ENCODE measurements around the gene SGPP1. TPM values are rescaled to one million over a fixed set of nuclear protein-coding genes. Genes with fewer than 3 reads are reported as not detected.

Gene SGPP1
- total and polyA plus RNA-seq, 2 of the 8 experiments (the other 6 are each of a cell fraction or from before 2014, with no cell fraction given), result 5.7 to 8.1 TPM

DNA sequence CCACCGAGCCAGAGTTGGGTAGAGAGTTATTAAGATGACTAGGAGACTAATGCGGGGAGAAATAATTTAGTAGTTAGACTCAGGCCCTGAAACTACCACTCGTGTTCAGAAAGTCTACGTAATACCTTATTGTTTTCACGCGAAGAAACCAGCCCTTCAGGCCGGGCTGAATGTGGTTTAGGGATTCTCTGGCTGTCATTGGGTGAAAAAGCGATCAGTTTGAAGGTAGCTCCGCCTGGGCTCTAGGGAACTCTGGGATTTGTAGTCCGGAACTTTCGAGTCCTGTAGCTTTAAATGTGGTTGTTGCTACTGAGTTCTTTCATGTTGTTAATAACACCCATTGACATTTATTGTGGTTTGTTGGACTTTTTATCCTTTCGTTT, 85.6 kb downstream of the SGPP1 start:
- H4K8ac ChIP-seq (ENCODE audit: extremely low read depth, insufficient read depth, low read length), result no peak overlapping the region
- H2AK5ac ChIP-seq (ENCODE audit: low read depth, low read length), result no peak overlapping the region
- H3K27me3 ChIP-seq (replicated peaks in 1 of 4; ENCODE audit: control insufficient read depth in 3 of 4, extremely low read depth in 1 of 4, insufficient read depth in 3 of 4, low read length in 3 of 4), result no peaks in the 10 kb centered on the region
- H3K4me1 ChIP-seq (replicated peaks in 1 of 4; ENCODE audit: control insufficient read depth in 3 of 4, insufficient read depth in 4 of 4, low read length in 3 of 4), result no peaks in the 10 kb centered on the region; a peak in 1 of 7 replicates
- no peak overlapping the region for H3K14ac ChIP-seq (ENCODE audit: insufficient read length)
- H3K4me3 ChIP-seq (ENCODE audit: extremely low read depth in 1 of 4, insufficient read depth in 2 of 4, low read depth in 3 of 4, low read length in 4 of 4), result peak overlapping the region; percentile 64 to 92 (median 83)
- peak overlapping the region; percentile 52 for H3K56ac ChIP-seq (replicated peaks; ENCODE audit: insufficient read length, low read depth, low read length)
- no peak overlapping the region for H3K23ac ChIP-seq (ENCODE audit: insufficient read length)
- 0 out of 2 replicates have a peak, but pooled peaks cover 2% of the 10 kb centered on the region for H3K79me1 ChIP-seq (ENCODE audit: low read depth, low read length)
- WGBS, 2 experiments (ENCODE audit: extremely low coverage in 1 of 2, insufficient coverage in 1 of 2, insufficient read length in 1 of 2, insufficient replicate concordance in 2 of 2, low coverage in 1 of 2, low lambda C conversion rate in 2 of 2, missing lambda C conversion rate in 1 of 2), result 1% methylated on average over 12 of the region's 12 CpGs; no CpG with 5 or more reads in 1 of the 2 experiments
- H3K18ac ChIP-seq (ENCODE audit: extremely low read depth, low read length), result no peak overlapping the region; the same call in 1 of the 2 replicates
- no peak overlapping the region for H4K91ac ChIP-seq (replicated peaks; ENCODE audit: insufficient read length, low read length)
- H3K9ac ChIP-seq (replicated peaks in 1 of 4; ENCODE audit: extremely low read depth in 1 of 4, low read depth in 3 of 4, low read length in 3 of 4), result peak overlapping the region in 3 of 4 experiments; percentile 91 to 97 (median 95); a peak in 6 of 7 replicates
- peak overlapping the region; percentile 52 for H4K5ac ChIP-seq (ENCODE audit: insufficient read length, low read depth, low read length)
- H2AFZ ChIP-seq (ENCODE audit: low read length), result peak overlapping the region; percentile 98
- POLR2A ChIA-PET (ENCODE audit: partially characterized antibody), result interaction anchor here (0.7 to 2.4 kb wide), 21 partner anchors 8 to 247 kb away, joined by 3 to 17 read pairs (median 4); partner anchors contain the start of gene PPP2R5E
- H2BK15ac ChIP-seq (ENCODE audit: low read length), result no peak overlapping the region
- H3K9me3 ChIP-seq (ENCODE audit: insufficient read depth in 2 of 2, low read depth in 1 of 2, low read length in 1 of 2), result no peaks in the 10 kb centered on the region; a peak in 1 of 4 replicates
- H3K79me2 ChIP-seq (ENCODE audit: control insufficient read depth in 1 of 2, insufficient read depth in 2 of 2, low read length in 2 of 2), result peaks cover 12 to 32% of the 10 kb centered on the region in 2 experiments
- no peak overlapping the region for H2BK20ac ChIP-seq (ENCODE audit: low read length)
- CTCF ChIA-PET (ENCODE audit: partially characterized antibody), result interaction anchor here (0.9 to 1.7 kb wide), 7 partner anchors 9 to 241 kb away, joined by 3 to 9 read pairs (median 4); no protein-coding TSS in a partner anchor
- FAIRE-seq (peak; percentile 89), DNase-seq (ENCODE audit: low read depth in 1 of 2, low spot score in 2 of 2) (peak in 1 of 2 experiments; percentile 69)
- H2BK120ac ChIP-seq (replicated peaks; ENCODE audit: low read depth, low read length), result no peak overlapping the region
- H4K20me1 ChIP-seq (replicated peaks in 1 of 2; ENCODE audit: control insufficient read depth in 1 of 2, insufficient read depth in 2 of 2, low read length in 2 of 2), result no peaks in the 10 kb centered on the region
- H2BK12ac ChIP-seq (ENCODE audit: low read depth, low read length), result no peak overlapping the region
- no peaks in the 10 kb centered on the region; the same call in 1 of the 2 replicates for H3K23me2 ChIP-seq (ENCODE audit: low read depth, low read length)
- H3K4me2 ChIP-seq (ENCODE audit: insufficient read depth in 1 of 2, low read depth in 2 of 2, low read length in 2 of 2), result peak overlapping the region; percentile 25 to 71
- H3K27ac ChIP-seq (ENCODE audit: low read depth, low read length), result peak overlapping the region; percentile 97
- H3K36me3 ChIP-seq (ENCODE audit: control insufficient read depth in 2 of 4, insufficient read depth in 4 of 4, low read length in 3 of 4), result peaks cover 0 to 3% (median 0%) of the 10 kb centered on the region in 4 experiments; a peak in 1 of 8 replicates
- peak overlapping the region; percentile 69; the same call in 1 of the 2 replicates for H2BK5ac ChIP-seq (ENCODE audit: low read depth, low read length)
- H3K4ac ChIP-seq (replicated peaks; ENCODE audit: insufficient read length, low read depth, low read length), result no peak overlapping the region
- TF ChIP-seq TAF1 (IDR thresholded peaks at IDR 0.05; ENCODE audit: low read depth, low read length), result no peak
- no peak for TF ChIP-seq BRCA1 (IDR thresholded peaks at IDR 0.05; ENCODE audit: low read depth, low read length)
- TF ChIP-seq POLR2AphosphoS5 (IDR thresholded peaks at IDR 0.05; ENCODE audit: low read depth, low read length), result no peak
- no peak for TF ChIP-seq EP300 (IDR thresholded peaks at IDR 0.05; ENCODE audit: borderline replicate concordance in 1 of 2, low read depth in 2 of 2, low read length in 2 of 2)
